CD4-positive, alpha-beta T cell treated with Interleukin-15 for 4 hours (primary cell): ENCODE data around the gene ADAT1.

Experiments
- DNase-seq: peaks from one replicate; pipeline ENCODE4 v3.0.0-alpha.2; 2020; ENCODE audit warnings: low spot score

Gene ADAT1, protein sequence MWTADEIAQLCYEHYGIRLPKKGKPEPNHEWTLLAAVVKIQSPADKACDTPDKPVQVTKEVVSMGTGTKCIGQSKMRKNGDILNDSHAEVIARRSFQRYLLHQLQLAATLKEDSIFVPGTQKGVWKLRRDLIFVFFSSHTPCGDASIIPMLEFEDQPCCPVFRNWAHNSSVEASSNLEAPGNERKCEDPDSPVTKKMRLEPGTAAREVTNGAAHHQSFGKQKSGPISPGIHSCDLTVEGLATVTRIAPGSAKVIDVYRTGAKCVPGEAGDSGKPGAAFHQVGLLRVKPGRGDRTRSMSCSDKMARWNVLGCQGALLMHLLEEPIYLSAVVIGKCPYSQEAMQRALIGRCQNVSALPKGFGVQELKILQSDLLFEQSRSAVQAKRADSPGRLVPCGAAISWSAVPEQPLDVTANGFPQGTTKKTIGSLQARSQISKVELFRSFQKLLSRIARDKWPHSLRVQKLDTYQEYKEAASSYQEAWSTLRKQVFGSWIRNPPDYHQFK

DNA sequence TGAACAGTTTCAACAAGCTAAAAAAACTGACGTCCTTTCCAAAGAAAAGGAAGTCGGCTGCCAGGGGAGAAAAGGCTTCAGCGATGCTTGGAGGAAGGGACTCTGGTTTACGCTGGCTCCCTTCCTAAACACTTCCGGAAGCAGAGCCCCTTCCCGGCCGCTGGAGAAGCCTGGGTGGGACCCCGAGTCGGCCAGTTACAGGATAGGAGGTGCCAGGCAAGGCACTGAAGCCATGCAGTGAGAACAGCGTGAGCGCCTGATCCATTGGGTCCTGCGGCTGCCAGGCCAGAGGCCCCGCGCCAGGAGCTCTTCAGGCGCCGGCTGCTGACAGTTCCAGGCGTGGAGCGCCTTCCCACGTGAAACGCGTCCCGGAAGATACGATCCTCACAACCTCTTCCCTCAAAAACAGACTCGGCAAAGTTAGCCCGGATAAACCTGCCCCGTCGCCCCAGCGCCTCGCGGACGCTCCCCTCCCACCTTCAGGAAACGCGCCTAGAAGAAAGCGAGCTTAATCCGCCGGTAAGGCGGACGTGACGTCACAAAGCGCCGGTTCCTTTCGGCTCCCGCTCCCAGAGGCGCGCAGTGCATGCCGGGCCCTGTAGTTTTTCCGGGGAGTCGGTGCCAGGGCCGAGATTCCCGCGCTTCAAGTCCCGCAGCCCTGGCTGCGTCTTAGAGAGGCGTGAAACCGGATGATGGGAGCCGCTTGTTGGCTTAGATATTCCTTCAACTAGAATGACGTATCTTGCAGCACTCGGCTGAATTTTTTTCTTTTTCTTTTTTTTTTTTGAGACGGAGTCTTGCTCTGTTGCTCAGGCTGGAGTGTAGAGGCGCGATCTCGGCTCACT, at the start of gene ADAT1:
Gene ADAT1 (minus strand): TSS at position 521 of the 845 bp plus-strand sequence. CDS start 2,482 bp downstream, outside the sequence.
- DNase-seq, result peak; percentile 95

DNA sequence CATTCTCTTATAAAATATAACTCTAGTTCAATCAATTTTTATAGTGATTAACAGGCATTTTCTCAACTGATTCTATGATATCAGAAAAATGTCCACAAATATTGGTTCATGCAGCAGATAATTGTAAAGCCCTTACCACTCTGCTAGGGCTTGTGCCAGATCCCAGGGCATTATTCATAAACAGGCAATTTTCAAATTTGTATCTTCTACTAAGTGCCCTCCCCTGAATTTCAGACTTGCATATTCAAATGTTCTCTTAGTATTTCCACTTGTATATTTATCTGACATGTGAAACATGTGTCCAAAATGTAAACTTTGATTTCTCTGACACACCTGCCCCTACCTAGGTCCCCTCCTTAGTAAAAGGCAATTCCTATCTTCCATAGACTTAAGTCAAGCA, 44.4 kb upstream of the ADAT1 start:
- DNase-seq, result no peak

DNA sequence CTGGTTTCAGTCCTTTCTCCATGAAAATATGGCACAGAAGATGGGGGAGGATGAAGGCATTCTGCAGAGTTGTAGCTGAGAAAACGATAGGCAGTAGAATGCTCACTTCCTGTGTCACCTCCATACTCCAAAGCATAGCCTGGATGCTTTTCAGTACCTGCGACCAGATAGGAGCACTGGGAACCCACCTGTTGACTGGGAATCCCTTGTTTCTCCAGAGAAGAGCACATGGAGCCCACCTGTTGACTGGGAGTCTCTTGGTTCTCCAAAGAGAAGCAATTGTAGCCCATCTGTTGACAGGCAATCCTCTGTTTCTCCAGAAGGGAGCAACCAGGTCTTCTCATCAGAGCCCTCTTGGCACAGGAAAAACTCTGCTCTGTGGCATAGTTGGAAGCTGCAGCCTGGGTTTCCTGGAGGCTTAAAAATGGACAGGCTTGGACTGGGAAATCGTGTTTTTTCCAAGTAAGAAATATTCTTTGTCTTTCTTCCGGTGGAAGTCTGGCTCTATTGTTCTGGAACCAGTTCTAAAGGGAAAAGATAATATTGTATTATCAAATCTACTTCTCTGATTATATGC, 37.7 kb upstream of the ADAT1 start:
- no peak for DNase-seq

DNA sequence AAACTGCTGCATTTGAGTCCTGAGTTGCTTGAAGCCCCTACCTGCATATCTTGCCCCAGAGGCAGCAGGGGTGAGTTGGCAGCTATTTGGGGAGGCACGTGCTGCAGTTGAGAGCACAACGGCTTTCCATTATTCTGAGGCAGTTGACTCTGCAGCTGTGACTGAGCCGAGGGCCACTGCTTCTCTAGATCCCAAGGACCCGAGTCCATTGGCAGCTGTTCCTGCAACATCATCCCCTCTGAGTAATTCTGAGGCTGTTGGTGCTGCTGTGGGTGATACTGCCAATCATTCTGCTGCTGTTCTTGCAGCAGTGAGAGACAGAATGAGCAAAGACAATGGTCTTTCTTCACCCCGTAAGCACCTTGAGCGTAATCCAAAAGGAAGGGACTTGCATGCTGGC, 37.2 kb upstream of the ADAT1 start:
- no peak for DNase-seq

DNA sequence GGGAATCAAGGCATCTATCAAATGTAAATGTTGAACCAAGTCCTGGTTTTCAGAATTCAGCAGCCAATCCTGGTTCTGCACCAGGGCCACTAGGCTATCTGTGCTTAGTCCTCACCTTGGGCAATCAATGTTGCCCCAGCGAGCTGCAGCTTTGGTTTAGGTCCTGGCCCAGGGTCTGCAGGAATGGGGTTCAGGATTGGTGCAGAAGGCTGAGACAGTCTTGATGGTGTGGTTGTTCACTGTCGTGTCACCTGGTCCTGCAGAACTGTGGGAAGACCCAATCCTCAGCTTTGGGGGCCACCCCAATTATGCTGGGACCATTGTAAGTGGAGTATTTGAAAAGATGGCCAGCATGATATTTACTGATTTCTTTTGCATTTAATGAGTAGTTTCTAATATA, 35.1 kb upstream of the ADAT1 start:
- no peak for DNase-seq

DNA sequence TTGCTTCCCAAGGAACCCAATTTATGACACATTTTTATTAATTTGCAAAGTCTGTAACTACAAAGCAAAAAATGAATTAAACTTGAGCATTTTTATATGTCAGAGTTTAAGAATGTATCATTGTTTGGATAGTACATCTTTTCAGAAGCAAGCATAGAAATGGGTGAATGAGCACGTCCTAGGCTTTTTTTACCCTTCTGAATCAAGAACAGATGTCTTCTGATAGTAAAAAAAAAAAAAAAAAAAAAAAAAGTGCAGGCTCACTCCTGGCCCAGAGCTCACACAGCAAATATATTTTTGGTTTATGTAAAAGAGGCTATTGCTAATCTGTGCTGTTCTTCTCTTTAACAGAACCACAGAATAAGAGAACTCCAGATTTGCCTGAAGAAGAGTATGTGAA, 30.8 kb upstream of the ADAT1 start:
- DNase-seq, result no peak

DNA sequence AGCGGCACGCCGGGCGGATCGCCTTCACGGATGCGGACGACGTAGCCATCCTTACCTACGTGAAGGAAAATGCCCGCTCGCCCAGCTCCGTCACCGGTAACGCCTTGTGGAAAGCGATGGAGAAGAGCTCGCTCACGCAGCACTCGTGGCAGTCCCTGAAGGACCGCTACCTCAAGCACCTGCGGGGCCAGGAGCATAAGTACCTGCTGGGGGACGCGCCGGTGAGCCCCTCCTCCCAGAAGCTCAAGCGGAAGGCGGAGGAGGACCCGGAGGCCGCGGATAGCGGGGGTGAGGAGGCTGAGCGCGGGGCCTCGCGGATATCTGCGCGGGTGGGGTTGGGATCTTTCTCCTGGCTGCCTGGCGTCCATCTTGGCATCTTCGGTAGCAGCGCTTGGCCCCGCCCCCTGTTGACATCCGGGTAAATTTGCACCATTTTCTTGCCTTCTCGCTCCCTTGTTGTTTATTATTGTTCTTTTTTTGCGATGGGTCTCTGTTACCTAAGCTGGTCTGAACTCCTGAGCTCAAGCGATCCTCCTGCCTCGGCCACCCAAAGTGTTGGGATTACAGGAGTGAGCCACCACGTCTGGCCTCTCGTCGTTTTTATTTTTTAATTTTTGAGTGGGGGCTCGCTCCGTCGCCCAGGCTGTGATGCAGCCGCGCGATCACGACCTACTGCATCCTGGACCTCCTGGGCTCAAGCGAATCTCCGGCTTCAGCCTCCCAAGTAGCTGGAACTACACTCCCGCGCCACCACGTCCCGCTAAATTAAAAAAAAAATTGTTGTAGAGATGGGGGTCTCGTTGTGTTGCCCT, 25.4 kb upstream of the ADAT1 start:
- peak; percentile 83 for DNase-seq

DNA sequence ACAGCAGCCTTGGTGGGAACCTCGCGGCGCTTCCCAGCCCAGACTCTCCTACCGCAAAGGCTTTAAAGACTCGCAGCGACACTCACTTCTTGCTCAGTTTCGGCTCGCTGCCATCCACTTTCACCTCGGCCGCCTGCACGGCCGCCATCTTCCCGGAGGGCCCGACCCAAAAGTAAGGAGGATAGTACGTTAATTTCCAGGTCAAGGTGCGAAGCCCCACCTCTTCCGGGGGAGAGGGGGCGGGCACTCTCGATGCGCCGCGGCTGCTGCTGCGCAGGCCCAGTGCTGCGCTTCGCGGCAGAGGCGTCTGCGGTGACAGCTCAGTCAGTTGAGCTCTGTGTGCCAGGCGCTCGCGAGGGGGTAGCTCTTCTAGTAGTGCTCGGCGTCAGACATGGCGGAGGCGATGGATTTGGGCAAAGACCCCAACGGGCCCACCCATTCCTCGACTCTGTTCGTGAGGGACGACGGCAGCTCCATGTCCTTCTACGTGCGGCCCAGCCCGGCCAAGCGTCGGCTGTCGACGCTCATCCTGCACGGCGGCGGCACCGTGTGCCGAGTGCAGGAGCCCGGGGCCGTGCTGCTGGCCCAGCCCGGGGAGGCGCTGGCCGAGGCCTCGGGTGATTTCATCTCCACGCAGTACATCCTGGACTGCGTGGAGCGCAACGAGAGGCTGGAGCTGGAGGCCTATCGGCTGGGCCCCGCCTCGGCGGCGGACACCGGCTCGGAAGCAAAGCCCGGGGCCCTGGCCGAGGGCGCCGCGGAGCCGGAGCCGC, 24.6 kb upstream of the ADAT1 start, which contains the start of the genes KARS1 and TERF2IP:
Gene KARS1 (minus strand): TSS at position 174 of the 773 bp plus-strand sequence. CDS start 26 bp downstream, at position 148.
Gene TERF2IP (plus strand): TSS at position 282 of the 773 bp plus-strand sequence. CDS start 110 bp downstream, at position 392.
- peak; percentile 94 for DNase-seq

DNA sequence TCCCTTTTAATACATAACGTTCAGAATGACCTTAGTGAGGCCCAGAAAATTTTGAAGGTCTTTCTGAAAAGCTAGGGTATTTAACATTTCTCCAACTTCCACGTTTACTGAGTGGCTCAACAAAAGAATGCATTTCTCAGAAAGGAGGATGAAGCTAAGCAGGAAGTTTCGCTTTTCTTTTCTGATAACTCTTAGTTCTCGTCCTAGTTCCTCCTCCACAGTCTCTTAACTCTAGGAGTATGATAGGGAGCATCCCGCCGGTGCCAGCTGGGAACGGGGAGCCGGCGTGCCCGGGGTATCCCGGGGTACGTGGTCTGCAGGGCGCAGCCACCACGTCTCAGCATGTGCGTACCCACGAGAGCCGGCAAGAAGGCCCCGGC, 24.0 kb upstream of the ADAT1 start:
- DNase-seq, result no peak

DNA sequence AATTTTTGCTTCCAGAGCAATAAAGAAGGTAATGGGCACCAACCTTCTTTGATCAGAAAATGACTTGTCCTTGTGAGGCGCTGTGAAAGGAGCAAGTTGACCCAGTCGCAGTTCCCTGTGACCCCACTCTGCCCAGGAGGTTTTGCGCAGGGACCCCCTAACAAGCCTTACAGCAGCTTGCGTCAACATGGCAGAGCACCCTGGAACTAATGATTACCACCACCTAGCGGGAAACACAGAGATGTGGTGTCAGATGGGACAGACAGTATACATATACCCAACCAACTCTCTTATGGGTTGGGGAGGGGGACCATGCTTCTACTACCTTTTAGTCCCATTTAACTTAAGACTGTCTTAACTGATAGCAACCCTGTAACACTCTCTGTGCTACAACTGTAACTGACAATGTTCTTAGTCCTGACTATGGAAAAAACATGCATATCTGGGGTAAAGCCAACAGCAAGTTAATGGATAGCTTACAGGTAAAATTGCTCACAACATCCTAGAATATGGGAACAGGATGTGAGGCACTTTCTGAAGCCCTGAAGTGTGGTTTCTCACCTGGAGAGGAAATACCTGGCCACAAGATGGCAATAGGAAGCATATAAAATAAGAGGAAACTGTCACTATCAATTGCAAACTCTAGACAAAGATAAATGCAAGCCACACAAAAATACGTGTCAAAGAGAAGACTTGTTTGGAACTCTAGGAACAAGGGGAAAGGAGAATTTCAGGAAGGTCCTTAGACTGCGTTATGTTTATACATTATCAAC, 21.3 kb upstream of the ADAT1 start:
- DNase-seq, result no peak

DNA sequence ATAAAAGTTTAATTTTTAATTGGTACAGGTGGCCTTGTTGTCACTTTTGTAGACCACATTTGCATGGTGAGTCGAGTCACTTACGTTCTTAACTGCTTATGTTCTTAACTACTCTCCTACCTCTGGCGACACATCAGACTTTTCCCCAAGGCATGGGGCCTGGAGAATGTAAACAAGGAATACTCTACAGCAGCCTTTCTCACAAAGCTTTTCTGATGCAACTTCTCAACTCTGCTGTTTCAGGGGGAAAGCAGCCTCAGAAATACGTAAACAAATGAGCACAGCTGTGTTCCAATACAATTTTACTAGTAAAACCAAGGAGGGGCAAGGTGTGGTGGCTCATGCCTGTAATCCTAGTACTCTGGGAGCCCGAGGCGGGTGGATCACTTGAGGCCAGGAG, 17.5 kb upstream of the ADAT1 start:
- no peak for DNase-seq

DNA sequence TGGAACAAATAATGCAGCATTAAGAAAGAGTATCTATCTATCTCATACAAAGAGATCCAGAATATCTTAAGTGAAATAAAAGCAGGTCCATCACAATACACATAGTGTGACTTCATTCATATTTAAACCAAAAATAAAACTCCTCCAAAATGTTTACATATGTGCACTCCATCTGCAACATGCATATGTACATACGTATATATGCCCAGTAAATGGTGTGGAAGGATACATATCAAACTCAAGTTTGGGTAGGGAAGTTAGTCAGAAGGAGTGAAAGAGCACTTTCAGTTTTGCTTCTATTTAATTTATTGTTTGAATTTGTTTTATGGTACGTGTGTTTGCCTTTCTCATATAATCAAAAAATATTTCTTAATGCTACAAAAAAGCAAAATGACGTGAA, 12.0 kb upstream of the ADAT1 start:
- no peak for DNase-seq

DNA sequence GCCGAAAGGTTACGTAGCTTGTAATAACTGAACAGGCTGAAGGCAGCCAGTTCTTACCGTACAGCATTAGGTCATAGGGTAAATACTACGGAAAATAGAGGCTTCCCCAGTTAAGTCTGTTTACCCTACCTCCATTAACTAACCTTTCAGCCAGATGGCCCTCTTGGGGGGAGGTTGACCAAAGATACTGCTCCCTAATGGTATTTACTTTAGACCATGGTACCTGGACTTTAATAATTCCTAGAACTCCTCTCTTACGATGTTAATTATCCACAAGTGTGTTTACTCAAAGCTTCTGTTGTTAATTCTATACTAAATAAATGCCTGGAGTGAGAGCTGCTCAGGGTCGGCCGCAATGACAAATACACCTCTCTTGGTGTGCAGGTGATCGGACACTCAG, 9.8 kb upstream of the ADAT1 start:
- no peak for DNase-seq

DNA sequence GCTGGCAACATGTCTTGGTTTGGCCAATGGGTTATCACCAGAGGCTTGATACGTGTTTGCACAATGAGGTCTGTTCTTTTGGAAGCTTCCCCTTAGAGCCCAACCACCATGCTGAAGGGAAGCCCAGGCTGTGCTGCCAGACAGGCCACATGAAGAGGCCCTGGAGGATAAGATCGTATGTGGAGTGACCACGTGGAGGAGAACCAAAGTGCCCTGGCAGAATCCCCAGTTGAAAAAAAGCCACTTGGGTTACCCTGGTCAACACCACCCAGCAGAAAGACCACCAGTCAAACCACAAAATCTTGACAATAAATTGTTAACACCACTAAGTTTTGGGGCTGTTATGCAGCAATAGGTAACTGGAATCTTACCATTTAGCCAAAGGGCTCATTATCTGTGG, 7.0 kb upstream of the ADAT1 start:
- DNase-seq, result no peak

DNA sequence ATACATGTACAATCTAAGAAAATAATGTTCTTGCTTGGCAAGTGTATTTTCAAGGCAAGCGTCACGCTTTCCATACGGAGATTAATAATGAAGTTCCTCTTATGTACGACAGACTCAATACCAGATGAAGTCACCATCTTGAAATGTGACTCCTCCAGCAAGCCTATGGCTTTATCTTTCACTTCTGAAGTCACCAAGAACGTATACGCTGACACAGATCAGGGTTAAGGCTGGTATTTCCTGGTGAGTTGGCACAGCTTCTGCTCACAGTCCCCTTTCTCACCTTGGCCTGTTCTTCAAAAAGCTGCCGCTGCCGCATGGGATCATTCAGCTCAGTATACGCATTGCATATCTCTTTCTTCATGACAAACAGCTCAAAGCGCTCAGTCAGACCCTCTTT, 6.1 kb upstream of the ADAT1 start:
- no peak for DNase-seq

DNA sequence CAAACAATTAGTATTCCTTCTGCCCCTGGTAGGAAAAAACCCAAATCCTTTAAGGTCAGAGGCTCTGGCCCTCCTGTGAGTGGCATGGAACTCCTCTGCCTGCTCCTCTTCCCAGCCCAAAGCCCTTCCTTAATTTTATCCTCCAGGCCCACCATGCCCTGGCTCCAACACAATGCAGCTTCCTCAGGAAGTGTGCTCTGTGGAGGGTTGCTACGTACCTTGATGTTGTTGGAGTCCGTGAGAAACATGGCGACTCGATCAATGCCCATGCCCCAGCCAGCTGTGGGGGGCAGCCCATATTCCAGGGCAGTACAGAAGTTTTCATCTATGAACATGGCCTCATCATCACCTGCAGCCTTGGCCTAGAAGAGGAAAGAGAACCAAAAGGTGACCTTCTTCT, 5.3 kb upstream of the ADAT1 start:
- DNase-seq, result no peak

DNA sequence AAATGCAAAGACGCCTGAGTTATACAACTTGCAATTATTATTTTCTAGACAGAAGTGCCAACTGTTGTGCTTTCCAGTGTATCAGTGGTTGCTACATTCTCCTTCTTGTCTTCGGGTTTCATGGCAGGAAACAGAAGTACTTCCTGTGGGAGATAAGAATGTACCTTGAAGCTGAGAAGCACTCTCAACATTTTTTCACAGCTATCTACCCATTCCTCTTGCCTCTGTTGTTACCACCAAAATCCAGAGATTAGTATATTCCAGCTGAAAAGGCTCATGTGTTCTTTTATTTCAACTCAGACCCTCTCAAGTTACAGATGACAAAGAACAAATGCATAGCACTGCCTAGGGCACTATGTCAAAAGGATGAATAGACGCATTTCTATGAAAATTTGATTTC, 4.8 kb upstream of the ADAT1 start:
- DNase-seq, result no peak

DNA sequence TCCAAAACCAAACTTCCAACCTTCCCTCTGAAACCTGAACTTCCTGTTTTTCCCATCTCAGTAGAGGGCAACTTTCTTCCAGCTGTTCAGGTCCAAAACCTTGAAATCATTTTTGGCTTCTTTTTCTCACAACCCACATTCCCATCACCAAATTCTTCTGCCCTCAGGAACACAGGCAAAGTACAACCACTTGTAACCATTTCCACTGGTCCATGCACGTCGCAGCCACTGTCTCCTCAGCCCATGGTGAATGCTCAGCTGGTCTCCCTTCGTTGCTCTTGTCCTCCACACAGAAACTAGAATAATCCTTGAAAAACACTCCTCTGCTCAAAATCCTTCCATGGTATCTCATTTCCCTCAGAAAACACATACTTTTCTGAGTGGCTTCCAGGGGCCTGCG, 3.7 kb upstream of the ADAT1 start:
- DNase-seq, result no peak

DNA sequence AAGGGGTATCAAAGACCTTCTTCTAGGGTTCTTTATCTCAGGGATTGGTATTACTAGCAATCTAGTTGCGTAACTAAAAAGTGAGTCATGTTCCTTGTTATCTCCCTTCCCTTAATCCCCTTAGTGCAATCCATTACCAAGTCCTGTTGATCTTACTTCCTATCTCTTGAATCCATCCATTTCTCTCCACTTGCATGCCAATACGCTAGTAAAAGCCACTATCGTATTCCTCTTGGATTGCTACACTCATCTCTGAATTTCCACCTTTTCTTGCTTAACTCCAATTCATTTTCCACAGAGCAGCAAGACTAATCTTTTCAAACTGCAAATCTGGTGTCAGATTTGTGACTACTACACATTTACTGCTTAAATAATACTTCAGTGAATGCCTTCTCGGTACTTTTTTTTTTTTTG, 1.8 kb upstream of the ADAT1 start:
- DNase-seq, result no peak

DNA sequence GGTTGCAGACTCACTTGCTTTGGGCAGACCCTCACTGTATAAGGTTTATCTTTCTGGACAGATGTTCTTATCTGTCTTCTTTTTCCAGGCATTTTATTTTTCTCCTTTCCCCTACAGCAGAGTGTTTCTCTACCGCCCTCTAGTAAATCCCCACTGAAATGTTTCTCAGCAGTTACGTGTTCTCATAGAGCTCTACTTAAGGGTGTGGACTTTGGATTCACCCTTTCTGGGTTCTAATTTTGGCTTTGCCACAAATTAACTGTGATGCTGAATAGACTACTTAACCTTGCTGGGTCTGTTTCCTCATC, 2.0 kb downstream of the ADAT1 start:
- DNase-seq, result peak; percentile 39
